IMR-90 (cell line): ENCODE results near the gene GARNL3. TPM values are rescaled to one million over a fixed set of nuclear protein-coding genes. Genes with fewer than 3 reads are reported as not detected.

Experiments used
- ATAC-seq: fragments of 200-7000 bp; cut with Tn5 transposase; 2 replicates; pipeline ENCODE4 v1.9.1; 2020; ENCODE audit warnings: low read depth, mild to moderate bottlenecking, moderate library complexity
- BruUV-seq: library from RNA; stranded (reverse); fragments of 400-500 nt; replicated peaks from 2 replicates; lab custom pipeline; 2021; lab: Mats Ljungman, UMichigan
- CTCF ChIA-PET: fragments of 300-600 bp; formaldehyde crosslinking; extraction: SDS; loops from one replicate; lab custom pipeline; 2021; ENCODE audit warnings: antibody characterized with exemption; lab: Yijun Ruan, JAX
- POLR2A ChIA-PET: fragments of 300-600 bp; sonication (Branson Sonifier 250); formaldehyde crosslinking; loops from one replicate; lab custom pipeline; 2022; ENCODE audit warnings: antibody characterized with exemption; ENCODE audit not compliant: unreplicated experiment; lab: Charles Lee
- DNase-seq: peaks from one replicate; pipeline ENCODE4 v3.0.0; 2013
- H2AFZ ChIP-seq: replicated peaks from 2 replicates; pipeline ENCODE3; 2013; ENCODE audit warnings: low read length, mild to moderate bottlenecking; ENCODE audit not compliant: poor library complexity
- H2AK5ac ChIP-seq: 2 replicates; pipeline ENCODE4 v1.6.1; 2013; ENCODE audit warnings: low read depth, low read length, inconsistent platforms
- H2AK9ac ChIP-seq: replicated peaks from 2 replicates; pipeline ENCODE3; 2013; ENCODE audit warnings: mild to moderate bottlenecking, low read depth, low read length, moderate library complexity; ENCODE audit not compliant: poor library complexity
- H2BK120ac ChIP-seq: 2 replicates; pipeline ENCODE4 v1.6.1; 2013; ENCODE audit warnings: low read depth, low read length, inconsistent platforms
- H2BK15ac ChIP-seq: 3 replicates; pipeline ENCODE4 v1.6.1; 2013; ENCODE audit warnings: low read depth, low read length, inconsistent platforms
- H2BK20ac ChIP-seq: 2 replicates; pipeline ENCODE4 v1.6.1; 2013; ENCODE audit warnings: low read depth, mild to moderate bottlenecking, inconsistent platforms, low read length, moderate library complexity
- H2BK5ac ChIP-seq: 2 replicates; pipeline ENCODE4 v1.6.1; 2013; ENCODE audit warnings: mild to moderate bottlenecking, low read depth, low read length, inconsistent platforms; ENCODE audit not compliant: poor library complexity, severe bottlenecking
- H3K14ac ChIP-seq: replicated peaks from 2 replicates; pipeline ENCODE4 v1.6.1; 2013; ENCODE audit warnings: low read depth, low read length, inconsistent platforms
- H3K18ac ChIP-seq: 2 replicates; pipeline ENCODE4 v1.6.1; 2013; ENCODE audit warnings: low read depth, low read length, control low read depth
- H3K23ac ChIP-seq: 2 replicates; pipeline ENCODE4 v1.6.1; 2013; ENCODE audit warnings: low read depth, low read length, inconsistent platforms
- H3K27ac ChIP-seq: 2 replicates; pipeline ENCODE4 v1.5.1; 2013; ENCODE audit warnings: mild to moderate bottlenecking, control low read depth, low read length; ENCODE audit not compliant: insufficient read depth
- H3K27me3 ChIP-seq: 2 replicates; pipeline ENCODE4 v1.6.1; 2013; ENCODE audit warnings: low read length; ENCODE audit not compliant: control insufficient read depth, insufficient read depth
- H3K36me3 ChIP-seq: 2 replicates; pipeline ENCODE4 v1.6.1; 2013; ENCODE audit warnings: low read length, mixed read lengths; ENCODE audit not compliant: control insufficient read depth, insufficient read depth
- H3K4ac ChIP-seq: 2 replicates; pipeline ENCODE4 v1.6.1; 2013; ENCODE audit warnings: low read depth, low read length, inconsistent platforms
- H3K4me1 ChIP-seq: 2 replicates; pipeline ENCODE4 v1.6.1; 2013; ENCODE audit warnings: low read length, mixed read lengths; ENCODE audit not compliant: control insufficient read depth, insufficient read depth
- H3K4me2 ChIP-seq: 2 replicates; pipeline ENCODE4 v1.6.1; 2013; ENCODE audit warnings: low read depth, mild to moderate bottlenecking, control low read depth, low read length, moderate library complexity
- H3K4me3 ChIP-seq: 2 replicates; pipeline ENCODE4 v1.5.1; 2013; ENCODE audit warnings: low read depth, mild to moderate bottlenecking, control low read depth, low read length, moderate library complexity; ENCODE audit not compliant: insufficient read depth
- H3K56ac ChIP-seq: 2 replicates; pipeline ENCODE4 v1.6.1; 2013; ENCODE audit warnings: low read length, inconsistent platforms; ENCODE audit not compliant: insufficient read depth; ENCODE audit errors: extremely low read depth
- H3K79me1 ChIP-seq, 2 experiments: 2 replicates each; pipeline ENCODE4 v1.6.1; 2013; ENCODE audit warnings: low read length in 2 of 2, inconsistent platforms in 1 of 2, low read depth in 1 of 2
- H3K9ac ChIP-seq: 2 replicates; pipeline ENCODE4 v1.6.1; 2013; ENCODE audit warnings: low read depth, low read length, control low read depth
- H3K9me1 ChIP-seq: 2 replicates; pipeline ENCODE4 v1.6.1; 2013; ENCODE audit warnings: low read length, inconsistent platforms; ENCODE audit not compliant: insufficient read depth
- H3K9me3 ChIP-seq: 2 replicates; pipeline ENCODE4 v1.6.1; 2013; ENCODE audit warnings: low read length; ENCODE audit not compliant: control insufficient read depth, insufficient read depth
- H4K20me1 ChIP-seq: 2 replicates; pipeline ENCODE4 v1.6.1; 2013; ENCODE audit warnings: low read length, inconsistent platforms; ENCODE audit not compliant: insufficient read depth
- H4K5ac ChIP-seq: 2 replicates; pipeline ENCODE4 v1.6.1; 2013; ENCODE audit warnings: mild to moderate bottlenecking, low read depth, low read length, control low read depth
- H4K8ac ChIP-seq, 2 experiments: 2 replicates each; pipeline ENCODE4 v1.6.1; 2013; ENCODE audit warnings: low read depth in 2 of 2, low read length in 2 of 2, control low read depth in 1 of 2, inconsistent platforms in 1 of 2
- H4K91ac ChIP-seq: 2 replicates; pipeline ENCODE4 v1.6.1; 2013; ENCODE audit warnings: low read depth, low read length, inconsistent platforms; ENCODE audit not compliant: insufficient read depth
- BHLHE40 ChIP-seq: fragments of 150-350 bp; IDR thresholded peaks from 2 replicates; pipeline ENCODE4 v1.6.1; 2016; ENCODE audit warnings: mild to moderate bottlenecking, low read depth, low read length
- CEBPB ChIP-seq: IDR thresholded peaks from 2 replicates; pipeline ENCODE4 v1.6.1; 2012; ENCODE audit warnings: low read depth, low read length, improper control_type of control experiment
- CHD1 ChIP-seq: IDR thresholded peaks from 2 replicates; pipeline ENCODE4 v1.6.1; 2012; ENCODE audit warnings: low read depth, low read length, improper control_type of control experiment
- ELK1 ChIP-seq: fragments of 150-350 bp; IDR thresholded peaks from 2 replicates; pipeline ENCODE4 v1.6.1; 2016; ENCODE audit warnings: low read depth, mild to moderate bottlenecking, low read length, moderate library complexity, borderline replicate concordance
- FOS ChIP-seq: fragments of 150-350 bp; IDR thresholded peaks from 2 replicates; pipeline ENCODE4 v1.6.1; 2016; ENCODE audit warnings: low read depth, low read length
- MAFK ChIP-seq: IDR thresholded peaks from 2 replicates; pipeline ENCODE4 v1.6.1; 2012; ENCODE audit warnings: low read depth, low read length, improper control_type of control experiment
- MAZ ChIP-seq: IDR thresholded peaks from 2 replicates; pipeline ENCODE4 v1.6.1; 2012; ENCODE audit warnings: low read depth, mild to moderate bottlenecking, low read length, improper control_type of control experiment, moderate library complexity, borderline replicate concordance
- MXI1 ChIP-seq: IDR thresholded peaks from 2 replicates; pipeline ENCODE4 v1.6.1; 2012; ENCODE audit warnings: low read depth, mild to moderate bottlenecking, low read length, moderate library complexity, borderline replicate concordance
- NFE2L2 ChIP-seq: fragments of 150-350 bp; IDR thresholded peaks from 2 replicates; pipeline ENCODE4 v1.6.1; 2016; ENCODE audit warnings: low read depth, mild to moderate bottlenecking, low read length
- POLR2A ChIP-seq: IDR thresholded peaks from 2 replicates; pipeline ENCODE4 v1.6.1; 2012; ENCODE audit warnings: mild to moderate bottlenecking, low read depth, low read length
- RAD21 ChIP-seq: IDR thresholded peaks from 2 replicates; pipeline ENCODE4 v1.6.1; 2012; ENCODE audit warnings: low read length, improper control_type of control experiment
- RCOR1 ChIP-seq: IDR thresholded peaks from 2 replicates; pipeline ENCODE4 v1.6.1; 2012; ENCODE audit warnings: mild to moderate bottlenecking, low read length, improper control_type of control experiment; ENCODE audit not compliant: insufficient replicate concordance
- RFX5 ChIP-seq: IDR thresholded peaks from 2 replicates; pipeline ENCODE4 v1.8.0; 2012; ENCODE audit warnings: low read depth, mild to moderate bottlenecking, low read length, moderate library complexity
- WGBS, 2 experiments: methylation state at CpG; one replicate each; pipeline versions ENCODE4 v1.1.5 to v1.1.7; 2013; ENCODE audit warnings: missing lambda C conversion rate in 2 of 2; ENCODE audit not compliant: insufficient read length in 1 of 2; ENCODE audit errors: extremely low coverage in 2 of 2; 5-methylcytosine and 5-hydroxymethylcytosine counted together
- dilution Hi-C: fragments of 300-500 bp; cut with HindIII; formaldehyde crosslinking; loops from one replicate; pipeline ENCODE4 v1.14.3; 2018; ENCODE audit warnings: low sequenced_read_pairs; ENCODE audit not compliant: unreplicated experiment
- in situ Hi-C: fragments of 300-500 bp; cut with MboI; formaldehyde crosslinking; loops from 3 replicates; pipeline ENCODE4 v1.14.3; 2019; ENCODE audit warnings: low sequenced_read_pairs, inconsistent platforms, mixed read lengths
- intact Hi-C: fragments of 100-400 bp; cut with micrococcal nuclease; formaldehyde crosslinking; loops from 2 replicates; pipeline ENCODE4 v1.10.0; 2022
- polyA plus RNA-seq, 3 experiments: library from polyadenylated mRNA; depleted of rRNA; stranded (reverse); fragments of >200 nt; gene quantifications; 2 replicates each; pipeline ENCODE4 v1.2.3, GENCODE V29; 2012; ENCODE audit warnings: low replicate concordance in 1 of 3
- total RNA-seq: library from RNA; depleted of rRNA; stranded (reverse); fragments of >200 nt; gene quantifications from 2 replicates; pipeline ENCODE4 v1.2.3, GENCODE V29; 2012
- TF ChIP-seq, protein P1 (sequence below): fragments of 150-350 bp; IDR thresholded peaks from 2 replicates; pipeline ENCODE4 v1.6.1; 2017; ENCODE audit warnings: mild to moderate bottlenecking, antibody characterized with exemption, low read length, low read depth

Gene GARNL3
- total and polyA plus RNA-seq, 2 of the 4 experiments (the other 2 are of a cell fraction), result 1.9 to 5.0 TPM

DNA sequence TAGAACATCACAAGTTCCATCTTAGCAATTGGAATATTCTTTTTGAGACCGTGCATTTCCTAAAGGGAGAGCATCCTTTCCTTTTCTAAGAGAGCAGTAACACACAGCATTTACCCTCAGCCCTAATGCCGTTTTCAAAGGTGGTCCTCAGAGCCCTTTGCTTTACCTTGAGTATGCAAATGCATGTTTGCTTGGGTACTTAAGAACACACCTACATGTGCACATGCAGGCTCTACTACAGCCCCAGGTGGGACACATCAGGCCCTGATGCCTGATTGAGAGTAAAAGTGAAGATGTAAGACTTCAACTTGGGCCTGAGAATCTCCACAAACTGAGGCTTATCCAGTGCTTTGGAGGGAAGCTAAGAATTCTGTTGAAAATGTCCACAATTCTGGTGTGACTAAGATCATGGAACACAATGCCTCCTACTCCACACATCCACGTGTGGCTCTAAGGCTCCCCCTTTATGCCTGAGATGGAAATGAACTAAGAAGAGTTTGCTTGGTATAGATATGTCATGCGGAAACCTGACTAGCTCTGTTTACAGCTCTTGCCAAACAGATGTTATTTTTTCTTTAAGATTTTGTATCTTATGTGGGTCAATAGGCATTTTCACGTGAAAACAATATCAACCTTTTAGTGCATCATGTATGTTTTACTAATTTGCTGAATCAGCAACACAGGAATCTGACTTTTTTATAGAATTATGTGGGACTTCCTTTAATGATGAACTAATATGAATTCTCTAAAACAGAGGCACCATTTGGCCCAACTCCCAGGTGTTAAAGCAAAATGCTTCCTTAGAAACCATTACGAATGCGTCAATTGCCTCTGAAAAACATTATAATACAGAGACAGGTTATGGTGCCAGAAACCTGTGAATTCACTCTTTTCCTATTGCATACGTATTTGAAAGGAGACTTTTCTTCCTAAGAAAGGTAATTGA lies 83.5 kb downstream of the GARNL3 start:
- Histone ChIP-seq H3K14ac (no peak overlapping the region), H4K91ac (no peak overlapping the region), H2BK20ac (no peak overlapping the region), H3K4me2 (no peak overlapping the region), H3K27me3 (no peaks in the 10 kb centered on the region), H2AFZ (no peak overlapping the region), H3K4me1 (peaks cover 3% of the 10 kb centered on the region), H3K4me3 (no peak overlapping the region), H2BK120ac (no peak overlapping the region), H3K79me1 (no peaks in the 10 kb centered on the region), H3K9me1 (no peaks in the 10 kb centered on the region; the same call in 1 of the 2 replicates), H4K8ac (no peak overlapping the region), H3K56ac (no peak overlapping the region), H3K4ac (no peak overlapping the region), H4K5ac (no peak overlapping the region), H3K18ac (no peak overlapping the region), H2AK5ac (no peak overlapping the region), H4K20me1 (no peaks in the 10 kb centered on the region), H3K36me3 (no peaks in the 10 kb centered on the region), H3K9me3 (no peaks in the 10 kb centered on the region), H3K23ac (no peak overlapping the region), H3K27ac (no peak overlapping the region), H3K9ac (no peak overlapping the region), H2BK5ac (no peak overlapping the region), H2BK15ac (no peak overlapping the region), H2AK9ac (no peak overlapping the region)
- 90% methylated on average over 2 of the region's 8 CpGs; no CpG with 5 or more reads in 1 of the 2 experiments for WGBS, 2 experiments
- CTCF ChIA-PET, result interaction anchor here (0.7 to 1.4 kb wide), 7 partner anchors 11 to 147 kb away, joined by 3 to 6 read pairs (median 3); no protein-coding TSS in a partner anchor
- ATAC-seq, result peak; percentile 95
- intact Hi-C loops, result loop anchor here (1.0 to 2.0 kb wide), 3 partner anchors 134 to 407 kb away; no protein-coding TSS in a partner anchor
- dilution Hi-C loops, result no loop called here
- peak; percentile 75 for DNase-seq
- in situ Hi-C loops, result no loop called here
- no TSS peak for BruUV-seq
- POLR2A ChIA-PET, result interaction anchor here (0.8 kb wide), 1 partner anchor 45 kb away, joined by 7 read pairs; no protein-coding TSS in a partner anchor
- TF ChIP-seq RCOR1 (no peak), NFE2L2 (no peak), BHLHE40 (0 out of 2 replicates have a peak, but pooled peaks have one; percentile 8), FOS (no peak), MAFK (peak; percentile 99), POLR2A (no peak), ELK1 (no peak), CEBPB (no peak), CHD1 (no peak), RAD21 (peak; percentile 79), MAZ (no peak), MXI1 (peak; percentile 22; the same call in 1 of the 2 replicates), RFX5 (no peak)
- TF ChIP-seq, protein P1, sequence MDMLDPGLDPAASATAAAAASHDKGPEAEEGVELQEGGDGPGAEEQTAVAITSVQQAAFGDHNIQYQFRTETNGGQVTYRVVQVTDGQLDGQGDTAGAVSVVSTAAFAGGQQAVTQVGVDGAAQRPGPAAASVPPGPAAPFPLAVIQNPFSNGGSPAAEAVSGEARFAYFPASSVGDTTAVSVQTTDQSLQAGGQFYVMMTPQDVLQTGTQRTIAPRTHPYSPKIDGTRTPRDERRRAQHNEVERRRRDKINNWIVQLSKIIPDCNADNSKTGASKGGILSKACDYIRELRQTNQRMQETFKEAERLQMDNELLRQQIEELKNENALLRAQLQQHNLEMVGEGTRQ, result no peak
